NT2/D1 (cell line): ENCODE measurements around the gene PHLDA3.

Experiments used
- YY1 ChIP-seq: IDR thresholded peaks from 2 replicates; pipeline ENCODE4 v1.6.1; 2011; ENCODE audit not compliant: insufficient read length, insufficient read depth
- ZNF274 ChIP-seq: IDR thresholded peaks from 2 replicates; pipeline ENCODE4 v1.6.1; 2011; ENCODE audit warnings: mild to moderate bottlenecking, low read depth, low read length

- TF ChIP-seq YY1 (no peak), ZNF274 (no peak)
Observed at GRCh38 chr1:201486187-201486586, 17.2 kb upstream of the PHLDA3 start.
